ENCODE data around the gene MNS1. TPM values are rescaled to one million over a fixed set of nuclear protein-coding genes. Genes with fewer than 3 reads are reported as not detected.

The MNS1 gene
- total RNA-seq, 3 donors from 2014 or later (not counting 1 experiment from before 2014, with no cell fraction given) = 0.52 TPM; not detected in 2

DNA sequence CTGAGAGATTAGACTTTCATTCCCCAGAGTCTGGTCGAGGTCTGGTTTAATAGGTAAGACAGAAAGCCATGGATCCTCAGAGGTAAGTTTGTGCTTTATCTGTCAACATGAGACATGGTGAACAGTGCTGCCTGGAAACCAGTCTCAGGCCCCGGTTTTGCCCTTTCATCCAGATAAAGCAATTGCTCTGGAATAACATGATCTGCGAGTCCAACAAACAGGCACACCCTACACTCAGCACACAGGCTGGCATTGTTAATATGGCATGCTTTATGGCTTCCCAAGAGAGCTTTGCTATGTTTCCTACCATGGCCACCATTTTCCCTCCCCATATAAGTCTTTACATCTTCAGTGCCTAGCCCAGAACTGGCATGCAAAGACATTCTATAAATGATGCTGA is 30.1 kb upstream of the MNS1 start:
- no peak overlapping the region for H3K4me3 ChIP-seq (ENCODE audit: low read length)
- Mint-ChIP-seq H3K27me3 (ENCODE audit: low read depth in 2 of 2) (peaks cover 10 to 18% of the 10 kb centered on the region in 2 donors), H3K36me3 (no peaks in the 10 kb centered on the region), H3K9me3 (no peaks in the 10 kb centered on the region), H3K27ac (no peak overlapping the region), H3K4me1 (peaks cover 3 to 4% of the 10 kb centered on the region in 2 donors), H3K4me3 (no peak overlapping the region)
- no peaks in the 10 kb centered on the region for H3K9me3 ChIP-seq (ENCODE audit: control insufficient read depth, insufficient read depth, low read length)
- H3K4me1 ChIP-seq (ENCODE audit: control insufficient read depth, insufficient read depth, low read length) = no peaks in the 10 kb centered on the region
- no peaks in the 10 kb centered on the region for H3K36me3 ChIP-seq (ENCODE audit: control insufficient read depth, insufficient read depth, low read length)
- WGBS (ENCODE audit: insufficient coverage) = 72% methylated on average over 3 of the region's 3 CpGs
- H3K27me3 ChIP-seq (ENCODE audit: control insufficient read depth, insufficient read depth, low read length) = no peaks in the 10 kb centered on the region
- DNase-seq (no peak), ATAC-seq (no peak)
- no peak overlapping the region for H3K27ac ChIP-seq (ENCODE audit: low read length)
- TF ChIP-seq, protein P1, sequence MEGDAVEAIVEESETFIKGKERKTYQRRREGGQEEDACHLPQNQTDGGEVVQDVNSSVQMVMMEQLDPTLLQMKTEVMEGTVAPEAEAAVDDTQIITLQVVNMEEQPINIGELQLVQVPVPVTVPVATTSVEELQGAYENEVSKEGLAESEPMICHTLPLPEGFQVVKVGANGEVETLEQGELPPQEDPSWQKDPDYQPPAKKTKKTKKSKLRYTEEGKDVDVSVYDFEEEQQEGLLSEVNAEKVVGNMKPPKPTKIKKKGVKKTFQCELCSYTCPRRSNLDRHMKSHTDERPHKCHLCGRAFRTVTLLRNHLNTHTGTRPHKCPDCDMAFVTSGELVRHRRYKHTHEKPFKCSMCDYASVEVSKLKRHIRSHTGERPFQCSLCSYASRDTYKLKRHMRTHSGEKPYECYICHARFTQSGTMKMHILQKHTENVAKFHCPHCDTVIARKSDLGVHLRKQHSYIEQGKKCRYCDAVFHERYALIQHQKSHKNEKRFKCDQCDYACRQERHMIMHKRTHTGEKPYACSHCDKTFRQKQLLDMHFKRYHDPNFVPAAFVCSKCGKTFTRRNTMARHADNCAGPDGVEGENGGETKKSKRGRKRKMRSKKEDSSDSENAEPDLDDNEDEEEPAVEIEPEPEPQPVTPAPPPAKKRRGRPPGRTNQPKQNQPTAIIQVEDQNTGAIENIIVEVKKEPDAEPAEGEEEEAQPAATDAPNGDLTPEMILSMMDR (IDR thresholded peaks at IDR 0.05) = no peak
- intact Hi-C loops (cut with micrococcal nuclease) = loop anchor here (10.0 kb wide), 2 partner anchors 370 to 720 kb away; no protein-coding TSS in a partner anchor

DNA sequence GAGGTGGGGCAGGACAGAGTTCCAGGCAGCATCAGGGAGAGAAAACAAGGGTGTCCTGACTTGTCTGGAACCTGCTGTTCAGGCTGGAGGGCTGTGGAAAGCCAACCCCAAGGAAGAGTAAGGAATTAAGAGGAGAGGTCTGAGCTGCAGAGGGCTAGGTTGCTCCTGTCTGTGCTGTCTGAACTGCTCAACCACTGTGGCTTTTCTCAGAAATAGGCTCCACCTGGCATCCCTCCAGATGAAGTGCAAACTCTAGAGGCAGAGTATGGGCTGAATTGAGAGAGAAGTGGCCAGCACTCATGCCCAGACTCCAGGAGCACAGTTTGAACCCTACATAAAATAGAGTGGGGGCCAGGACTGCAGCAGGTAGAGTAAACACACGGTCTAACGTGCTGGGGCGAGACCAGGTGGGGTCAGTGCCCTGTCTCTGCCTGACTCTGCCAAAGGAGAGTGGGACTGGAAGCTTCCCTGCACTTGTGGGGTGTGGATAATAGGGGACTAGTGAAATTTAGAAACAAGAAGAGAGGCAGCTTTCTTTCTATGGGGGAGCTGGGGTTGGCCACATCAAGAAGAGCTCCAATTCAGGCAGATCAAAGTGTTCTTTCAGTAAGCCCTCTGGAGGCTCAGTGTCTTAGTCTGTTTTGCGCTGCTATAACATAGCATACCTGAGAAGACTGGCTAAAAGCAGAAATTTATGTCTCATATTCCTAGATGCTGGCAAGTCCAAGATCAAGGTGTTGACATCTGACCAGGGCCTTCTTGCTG is 28.0 kb upstream of the MNS1 start:
- no peaks in the 10 kb centered on the region for H3K9me3 ChIP-seq (ENCODE audit: control insufficient read depth, insufficient read depth, low read length)
- Mint-ChIP-seq H3K9me3 (no peaks in the 10 kb centered on the region), H3K4me1 (peaks cover 3 to 4% of the 10 kb centered on the region in 2 donors), H3K27ac (no peak overlapping the region), H3K27me3 (ENCODE audit: low read depth in 2 of 2) (peaks cover 7 to 12% of the 10 kb centered on the region in 2 donors), H3K4me3 (no peak overlapping the region), H3K36me3 (no peaks in the 10 kb centered on the region)
- H3K36me3 ChIP-seq (ENCODE audit: control insufficient read depth, insufficient read depth, low read length) = no peaks in the 10 kb centered on the region
- H3K27me3 ChIP-seq (ENCODE audit: control insufficient read depth, insufficient read depth, low read length) = no peaks in the 10 kb centered on the region
- TF ChIP-seq, protein P1 (IDR thresholded peaks at IDR 0.05) = no peak
- DNase-seq (no peak), ATAC-seq (no peak)
- intact Hi-C loops (cut with micrococcal nuclease) = loop anchor here (10.0 kb wide), 2 partner anchors 372 to 722 kb away; no protein-coding TSS in a partner anchor
- 72% methylated on average over 4 of the region's 4 CpGs for WGBS (ENCODE audit: insufficient coverage)
- no peak overlapping the region for H3K4me3 ChIP-seq (ENCODE audit: low read length)
- H3K4me1 ChIP-seq (ENCODE audit: control insufficient read depth, insufficient read depth, low read length) = no peaks in the 10 kb centered on the region
- H3K27ac ChIP-seq (ENCODE audit: low read length) = no peak overlapping the region

DNA sequence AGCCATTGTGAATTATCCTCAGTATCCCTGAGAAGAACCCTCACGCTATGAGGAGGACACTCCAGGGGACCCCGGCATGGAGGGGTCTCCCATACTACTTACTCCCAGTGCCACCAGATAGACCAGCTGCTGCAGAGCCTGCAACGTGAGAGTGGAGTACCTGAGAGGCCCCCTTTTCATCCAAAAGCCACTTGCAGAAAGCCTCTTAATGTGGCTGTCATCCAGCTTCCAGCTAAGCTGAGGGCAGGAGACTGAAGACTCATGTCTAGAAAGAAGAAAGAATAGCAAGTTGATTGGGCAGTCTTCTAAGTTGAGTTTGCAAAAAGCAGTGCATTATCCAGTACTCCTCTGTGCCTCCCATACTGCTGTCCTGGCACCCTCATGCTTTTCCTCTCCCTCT is 27.3 kb upstream of the MNS1 start:
- Mint-ChIP-seq H3K27me3 (ENCODE audit: low read depth in 2 of 2) (peaks cover 12% of the 10 kb centered on the region in 2 donors), H3K9me3 (no peaks in the 10 kb centered on the region), H3K4me1 (peaks cover 3 to 4% of the 10 kb centered on the region in 2 donors), H3K27ac (no peak overlapping the region), H3K4me3 (no peak overlapping the region), H3K36me3 (no peaks in the 10 kb centered on the region)
- H3K9me3 ChIP-seq (ENCODE audit: control insufficient read depth, insufficient read depth, low read length) = no peaks in the 10 kb centered on the region
- no peak overlapping the region for H3K27ac ChIP-seq (ENCODE audit: low read length)
- ATAC-seq = no peak
- H3K4me1 ChIP-seq (ENCODE audit: control insufficient read depth, insufficient read depth, low read length) = no peaks in the 10 kb centered on the region
- 74% methylated on average over 3 of the region's 3 CpGs for WGBS (ENCODE audit: insufficient coverage)
- no peak for DNase-seq
- TF ChIP-seq, protein P1 (IDR thresholded peaks at IDR 0.05) = no peak
- H3K36me3 ChIP-seq (ENCODE audit: control insufficient read depth, insufficient read depth, low read length) = no peaks in the 10 kb centered on the region
- intact Hi-C loops (cut with micrococcal nuclease) = loop anchor here (10.0 kb wide), 2 partner anchors 373 to 723 kb away; no protein-coding TSS in a partner anchor
- H3K4me3 ChIP-seq (ENCODE audit: low read length) = no peak overlapping the region
- H3K27me3 ChIP-seq (ENCODE audit: control insufficient read depth, insufficient read depth, low read length) = no peaks in the 10 kb centered on the region
